Fibroblast of lung (primary cell): ENCODE measurements around the gene ROBO2.

Experiments used
- EZH2 ChIP-seq: IDR thresholded peaks from 2 replicates; pipeline ENCODE4 v1.5.1; 2012; ENCODE audit warnings: low read length, control low read depth, mild to moderate bottlenecking; ENCODE audit errors: missing control alignments
- TF ChIP-seq, protein P1 (sequence below), 2 donors: IDR thresholded peaks in 1 of 2; conservative IDR thresholded peaks in 1 of 2; 1 replicate in 1 of 2; 2 replicates in 1 of 2; pipeline ENCODE4 v1.5.1; 2011 to 2012; ENCODE audit warnings: low read length in 2 of 2, control low read depth in 1 of 2, inconsistent platforms in 1 of 2, low read depth in 1 of 2, mild to moderate bottlenecking in 1 of 2

DNA sequence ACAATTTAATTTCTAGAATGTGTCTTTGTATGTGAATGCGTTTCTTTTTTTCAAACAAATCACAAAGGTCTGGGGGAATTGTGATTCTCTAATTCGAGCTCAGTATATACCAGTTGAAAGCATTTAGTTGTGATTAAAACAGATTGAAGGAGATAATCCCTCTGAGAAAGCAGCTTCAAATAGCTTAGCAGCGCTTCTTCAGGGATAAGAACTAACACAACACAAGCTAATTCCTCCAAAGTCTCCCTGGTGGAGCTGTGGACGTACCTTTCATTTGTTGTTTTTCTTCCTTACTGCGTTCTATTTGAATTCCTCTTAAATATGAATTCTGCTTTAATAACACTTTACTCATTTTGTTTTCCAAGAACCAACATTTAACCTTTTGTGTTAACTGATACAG, 286.7 kb downstream of the ROBO2 start:
- TF ChIP-seq, protein P1, sequence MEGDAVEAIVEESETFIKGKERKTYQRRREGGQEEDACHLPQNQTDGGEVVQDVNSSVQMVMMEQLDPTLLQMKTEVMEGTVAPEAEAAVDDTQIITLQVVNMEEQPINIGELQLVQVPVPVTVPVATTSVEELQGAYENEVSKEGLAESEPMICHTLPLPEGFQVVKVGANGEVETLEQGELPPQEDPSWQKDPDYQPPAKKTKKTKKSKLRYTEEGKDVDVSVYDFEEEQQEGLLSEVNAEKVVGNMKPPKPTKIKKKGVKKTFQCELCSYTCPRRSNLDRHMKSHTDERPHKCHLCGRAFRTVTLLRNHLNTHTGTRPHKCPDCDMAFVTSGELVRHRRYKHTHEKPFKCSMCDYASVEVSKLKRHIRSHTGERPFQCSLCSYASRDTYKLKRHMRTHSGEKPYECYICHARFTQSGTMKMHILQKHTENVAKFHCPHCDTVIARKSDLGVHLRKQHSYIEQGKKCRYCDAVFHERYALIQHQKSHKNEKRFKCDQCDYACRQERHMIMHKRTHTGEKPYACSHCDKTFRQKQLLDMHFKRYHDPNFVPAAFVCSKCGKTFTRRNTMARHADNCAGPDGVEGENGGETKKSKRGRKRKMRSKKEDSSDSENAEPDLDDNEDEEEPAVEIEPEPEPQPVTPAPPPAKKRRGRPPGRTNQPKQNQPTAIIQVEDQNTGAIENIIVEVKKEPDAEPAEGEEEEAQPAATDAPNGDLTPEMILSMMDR (conservative IDR thresholded peaks at IDR 0.05 in 1 of 2, IDR thresholded peaks at IDR 0.05 in 1 of 2; ENCODE audit: low read depth in 1 of 2, low read length in 2 of 2), result no peak
- TF ChIP-seq EZH2, result no peak
